Amniotic stem cell (primary cell): Measurements from ENCODE around the gene ITGA2.

Experiments
- DNase-seq: peaks from one replicate; lab custom pipeline; 2025; lab: John Stamatoyannopoulos, UW

ITGA2 gene

GRCh38 chr5:53055365-53055764 lies 66.2 kb downstream of the ITGA2 start:
- no peak for DNase-seq

DNA sequence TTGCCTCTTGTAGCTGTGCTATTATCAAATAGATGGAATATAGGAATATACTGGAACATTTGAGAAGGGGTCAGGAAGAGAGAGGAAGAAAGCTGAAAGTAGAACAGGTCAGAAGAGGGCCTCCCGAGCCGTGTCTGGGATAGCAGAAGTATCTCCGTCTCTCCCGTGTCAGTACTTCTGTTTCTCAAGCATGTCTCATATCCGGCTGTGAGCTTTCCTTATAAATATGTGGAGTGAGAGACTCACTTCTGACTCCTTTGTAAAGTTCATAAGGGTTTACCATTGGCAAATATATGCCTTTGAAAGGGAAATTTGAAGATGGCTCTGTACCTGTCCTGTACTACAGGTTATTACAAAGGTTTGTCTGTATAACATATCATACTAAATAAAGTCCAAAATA lies 70.1 kb downstream of the ITGA2 start:
- DNase-seq = no peak

GRCh38 chr5:53063176-53063575 lies 74.0 kb downstream of the ITGA2 start:
- DNase-seq = no peak

DNA sequence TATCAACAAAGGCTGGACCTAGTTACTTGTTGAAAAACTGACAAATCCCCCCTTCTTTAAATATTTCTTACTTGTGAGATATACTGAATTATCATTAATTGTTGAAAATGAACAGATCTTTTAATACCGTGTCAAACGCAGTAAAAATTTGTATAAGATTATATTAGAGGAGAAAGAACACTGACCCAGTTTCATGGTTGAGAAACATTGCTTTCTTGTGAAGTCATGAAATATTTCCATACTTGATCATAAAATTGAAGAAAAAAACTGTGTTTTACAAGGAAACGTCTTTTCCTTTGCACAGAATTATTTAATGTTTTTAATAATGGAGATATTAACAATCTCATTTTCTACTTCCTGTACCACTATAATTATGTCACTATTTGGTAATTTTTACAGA lies 74.6 kb downstream of the ITGA2 start:
- DNase-seq = no peak

DNA sequence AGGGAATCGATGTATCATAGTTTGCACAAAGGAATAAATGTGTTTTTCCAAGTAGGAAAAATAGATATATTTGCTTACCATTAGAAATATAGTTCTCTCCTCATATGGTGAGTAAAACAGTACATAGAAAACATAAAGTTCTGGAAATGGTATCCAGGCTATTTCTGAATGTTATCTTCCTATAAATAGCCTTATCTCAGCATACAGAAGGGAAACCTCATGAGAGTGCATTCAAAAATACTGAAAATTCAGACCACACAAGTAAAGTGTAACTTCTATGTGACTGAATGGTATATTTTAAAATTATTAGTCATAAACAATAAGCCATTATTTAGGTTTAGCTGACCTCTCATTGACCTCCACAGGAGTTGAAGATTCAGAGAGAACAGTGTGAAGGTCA lies 76.9 kb downstream of the ITGA2 start:
- DNase-seq = no peak

GRCh38 chr5:53067641-53068040 lies 78.5 kb downstream of the ITGA2 start:
- DNase-seq = no peak

DNA sequence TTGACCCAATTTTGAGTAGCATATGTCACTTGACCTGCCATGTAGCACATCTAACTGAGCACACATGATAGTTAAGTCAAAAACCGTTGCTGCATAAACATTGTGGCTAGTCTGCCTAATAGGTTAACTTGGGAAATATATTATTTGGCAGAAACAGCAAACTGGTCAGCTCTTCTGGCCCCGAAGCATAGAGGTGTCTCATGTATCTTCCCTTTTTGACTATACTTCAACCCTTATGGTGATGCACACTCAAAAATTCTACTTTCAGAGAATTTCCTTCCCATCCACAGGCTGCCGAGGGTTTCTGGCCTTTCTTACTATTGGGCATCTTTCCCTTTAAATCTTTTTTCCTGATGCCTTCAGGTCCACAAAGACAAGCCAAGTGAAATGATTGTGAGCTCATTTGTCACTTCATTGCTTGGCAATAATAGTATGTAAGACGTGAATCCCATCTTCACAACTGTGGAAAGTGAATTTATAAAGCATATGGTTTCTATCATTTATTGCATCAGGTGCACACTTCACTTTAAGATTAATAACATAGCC lies 79.2 kb downstream of the ITGA2 start:
- DNase-seq = no peak

DNA sequence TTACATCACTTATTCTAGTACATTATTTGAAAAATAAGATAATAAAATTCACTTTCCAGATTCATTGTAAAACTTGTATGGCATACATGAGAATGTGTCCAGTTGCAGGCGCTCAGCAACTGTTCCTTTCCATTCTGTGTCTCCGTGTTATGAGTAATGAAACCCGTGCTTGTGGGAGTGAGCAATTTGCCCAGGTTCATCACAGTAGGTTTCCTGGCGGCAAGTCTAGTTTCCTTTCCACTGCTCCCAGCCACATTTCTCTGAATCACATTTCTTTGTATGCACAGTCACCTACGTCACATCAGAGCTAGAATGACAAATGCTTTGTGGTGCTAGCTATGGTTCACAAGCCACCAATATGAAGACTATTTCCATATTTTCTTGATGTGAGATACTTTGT lies 80.5 kb downstream of the ITGA2 start:
- no peak for DNase-seq

- no peak for DNase-seq
These were observed 82.1 kb downstream of the ITGA2 start for GRCh38 chr5:53071298-53071697.

DNA sequence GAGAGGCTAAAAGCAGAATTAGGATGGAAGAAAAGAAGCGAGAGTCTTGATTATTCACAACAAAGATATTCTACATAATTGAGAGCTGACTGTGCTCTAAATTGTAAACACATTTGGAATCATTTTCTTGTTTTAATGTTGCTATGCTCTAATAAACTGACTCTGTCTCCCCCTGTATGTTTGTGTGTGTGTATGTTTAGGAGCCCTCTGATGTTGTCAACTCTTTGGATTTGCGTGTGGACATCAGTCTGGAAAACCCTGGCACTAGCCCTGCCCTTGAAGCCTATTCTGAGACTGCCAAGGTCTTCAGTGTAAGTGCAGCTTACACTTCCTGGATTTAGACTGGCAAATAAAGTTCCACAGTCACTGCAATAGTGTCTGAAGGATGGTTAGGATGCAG lies 82.6 kb downstream of the ITGA2 start:
- no peak for DNase-seq

DNA sequence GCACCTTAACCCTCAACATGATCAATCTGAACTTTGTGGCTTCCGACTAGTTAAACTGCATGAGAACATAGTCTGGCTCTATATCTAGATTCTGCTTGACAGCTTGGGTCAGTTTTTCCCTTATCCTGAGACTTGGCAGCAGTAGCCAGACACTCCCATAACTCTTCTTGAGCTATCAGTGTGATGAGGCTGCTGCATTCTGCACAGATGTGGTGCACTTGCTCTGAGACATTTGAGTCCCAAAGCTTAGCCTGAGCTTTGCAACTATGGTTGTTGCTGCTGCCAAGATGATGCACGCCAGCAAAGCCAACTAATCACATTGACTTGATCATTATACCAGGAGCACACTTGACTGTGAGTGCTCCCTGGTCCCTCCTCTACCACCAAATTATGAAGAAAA lies 84.2 kb downstream of the ITGA2 start:
- DNase-seq = no peak

- no peak for DNase-seq
These were observed 86.9 kb downstream of the ITGA2 start for GRCh38 chr5:53076014-53076583.

GRCh38 chr5:53080271-53080670 lies 91.1 kb downstream of the ITGA2 start:
- no peak for DNase-seq

- no peak for DNase-seq
These were observed 94.8 kb downstream of the ITGA2 start for GRCh38 chr5:53083927-53084326.

DNA sequence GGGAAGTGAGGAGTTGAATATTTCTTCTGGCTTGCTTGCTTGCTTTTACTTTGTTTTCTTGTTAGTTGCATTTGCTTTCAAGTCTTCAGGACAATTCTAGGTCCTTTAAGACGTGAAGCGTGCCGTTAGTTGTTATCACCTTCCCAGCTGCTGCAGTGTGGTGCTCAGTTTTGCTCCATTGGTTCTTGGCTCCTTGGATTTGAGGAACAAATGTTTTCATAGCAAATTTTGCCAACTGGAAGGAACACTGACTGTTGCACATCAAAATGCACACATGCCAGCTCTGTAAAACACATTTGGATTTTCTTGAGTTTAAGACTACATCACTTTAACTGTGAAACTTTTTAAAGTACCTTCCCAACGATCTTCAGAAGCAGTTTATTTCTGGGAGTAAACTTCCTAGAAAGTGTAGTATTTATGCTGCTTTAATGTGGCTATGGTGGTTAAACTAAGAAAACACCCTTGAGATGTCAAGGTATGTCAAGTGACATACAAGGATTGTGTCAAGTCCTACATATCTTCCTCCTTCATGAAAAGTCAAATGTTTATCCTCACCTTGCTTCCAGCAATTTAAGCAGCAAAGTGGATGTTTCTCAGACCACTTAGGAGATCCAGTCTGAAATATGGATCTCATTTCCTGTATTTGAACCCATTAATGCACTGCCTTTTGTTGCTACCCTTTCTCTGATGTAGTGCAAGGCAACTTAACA lies 95.5 kb downstream of the ITGA2 start:
- no peak for DNase-seq

- no peak for DNase-seq
These were observed 98.0 kb downstream of the ITGA2 start for GRCh38 chr5:53087171-53087570.

- DNase-seq = no peak
These were observed 98.5 kb downstream of the ITGA2 start for GRCh38 chr5:53087621-53088121.

- DNase-seq = no peak
These were observed 100.4 kb downstream of the ITGA2 start for GRCh38 chr5:53089481-53089991.

DNA sequence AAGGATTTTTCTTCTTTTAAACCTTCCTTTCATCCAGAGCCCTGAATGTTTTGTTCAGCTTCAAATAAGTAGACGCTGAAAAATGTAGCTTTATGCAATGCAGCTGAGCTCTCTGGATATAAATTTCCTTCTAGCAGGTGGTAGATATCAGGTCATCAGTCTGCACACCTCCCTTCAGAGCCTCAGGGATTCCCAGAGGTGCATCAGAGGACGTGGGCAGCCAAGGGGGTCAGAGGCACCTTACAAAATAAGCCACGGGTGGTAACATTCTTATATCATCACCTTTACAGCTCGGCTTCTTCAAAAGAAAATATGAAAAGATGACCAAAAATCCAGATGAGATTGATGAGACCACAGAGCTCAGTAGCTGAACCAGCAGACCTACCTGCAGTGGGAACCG lies 101.1 kb downstream of the ITGA2 start:
- DNase-seq = no peak

DNA sequence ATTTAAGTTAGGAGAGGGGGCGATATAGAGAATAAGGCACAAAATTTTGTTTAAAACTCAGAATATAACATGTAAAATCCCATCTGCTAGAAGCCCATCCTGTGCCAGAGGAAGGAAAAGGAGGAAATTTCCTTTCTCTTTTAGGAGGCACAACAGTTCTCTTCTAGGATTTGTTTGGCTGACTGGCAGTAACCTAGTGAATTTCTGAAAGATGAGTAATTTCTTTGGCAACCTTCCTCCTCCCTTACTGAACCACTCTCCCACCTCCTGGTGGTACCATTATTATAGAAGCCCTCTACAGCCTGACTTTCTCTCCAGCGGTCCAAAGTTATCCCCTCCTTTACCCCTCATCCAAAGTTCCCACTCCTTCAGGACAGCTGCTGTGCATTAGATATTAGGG lies 102.1 kb downstream of the ITGA2 start:
- DNase-seq = no peak

- no peak for DNase-seq
These were observed 103.1 kb downstream of the ITGA2 start for GRCh38 chr5:53092242-53092641.

DNA sequence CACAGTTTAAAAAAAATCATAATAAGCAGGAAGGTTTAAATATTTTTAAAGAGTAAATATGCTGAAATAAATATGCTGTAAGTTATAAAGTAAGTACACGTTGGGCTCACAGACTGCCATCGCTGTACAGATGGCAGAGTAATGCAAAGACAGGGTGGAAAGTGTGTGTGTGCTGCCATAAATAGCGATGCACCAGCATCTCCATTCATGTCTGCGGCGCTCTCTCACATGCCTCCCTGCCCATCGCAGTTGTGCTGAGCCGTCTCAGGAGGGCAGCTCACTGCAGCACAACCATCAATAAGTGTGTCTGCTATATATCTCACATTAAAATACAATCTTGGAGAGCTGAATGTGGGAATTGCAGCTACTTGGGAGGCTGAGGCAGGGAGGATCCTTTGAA lies 106.1 kb downstream of the ITGA2 start:
- DNase-seq = no peak

GRCh38 chr5:53095931-53096525 lies 106.9 kb downstream of the ITGA2 start:
- no peak for DNase-seq
